GM12874 (cell line): Measurements from ENCODE around the gene ATP5F1D.

ENCODE experiments used
- CTCF ChIP-seq: IDR thresholded peaks from 2 replicates; pipeline ENCODE4 v1.5.1; 2011; ENCODE audit warnings: low read depth, mild to moderate bottlenecking, control low read depth, low read length, moderate library complexity; ENCODE audit not compliant: insufficient read depth

ATP5F1D gene

GRCh38 chr19:1263188-1263587, 21.6 kb downstream of the ATP5F1D start:
- TF ChIP-seq CTCF = no peak

- no peak for TF ChIP-seq CTCF
These were observed 23.5 kb downstream of the ATP5F1D start for GRCh38 chr19:1264801-1265614.

- TF ChIP-seq CTCF = no peak
These were observed 24.1 kb downstream of the ATP5F1D start for GRCh38 chr19:1265615-1266128.

GRCh38 chr19:1266129-1266915, 24.8 kb downstream of the ATP5F1D start:
- TF ChIP-seq CTCF = no peak

- TF ChIP-seq CTCF = peak; percentile 95
These were observed 25.4 kb downstream of the ATP5F1D start for GRCh38 chr19:1266916-1267476.

GRCh38 chr19:1267477-1268225, 26.1 kb downstream of the ATP5F1D start:
- TF ChIP-seq CTCF = no peak
